Esophagus muscularis mucosa (tissue), 3 donors: ENCODE data around the gene SH2D7.

Experiments used
- POLR2A ChIP-seq: fragments of 450-650 bp; IDR thresholded peaks from one replicate; pipeline ENCODE4 v1.6.1; 2017; ENCODE audit warnings: antibody characterized with exemption, moderate library complexity, mild to moderate bottlenecking, low read depth
- POLR2AphosphoS5 ChIP-seq, 2 donors: sonication (generic); formaldehyde crosslinking; IDR thresholded peaks; one replicate each; pipeline ENCODE4 v1.6.1; 2017; ENCODE audit warnings: antibody characterized with exemption in 2 of 2
- TF ChIP-seq, protein P1 (sequence below), 3 experiments: fragments of 200-600 bp in 2 of 3; fragments of 450-650 bp in 1 of 3; sonication (generic) in 2 of 3; IDR thresholded peaks; one replicate each; pipeline ENCODE4 v1.5.1; 2017 to 2019; ENCODE audit warnings: antibody characterized with exemption in 3 of 3, mild to moderate bottlenecking in 2 of 3, moderate library complexity in 1 of 3

DNA sequence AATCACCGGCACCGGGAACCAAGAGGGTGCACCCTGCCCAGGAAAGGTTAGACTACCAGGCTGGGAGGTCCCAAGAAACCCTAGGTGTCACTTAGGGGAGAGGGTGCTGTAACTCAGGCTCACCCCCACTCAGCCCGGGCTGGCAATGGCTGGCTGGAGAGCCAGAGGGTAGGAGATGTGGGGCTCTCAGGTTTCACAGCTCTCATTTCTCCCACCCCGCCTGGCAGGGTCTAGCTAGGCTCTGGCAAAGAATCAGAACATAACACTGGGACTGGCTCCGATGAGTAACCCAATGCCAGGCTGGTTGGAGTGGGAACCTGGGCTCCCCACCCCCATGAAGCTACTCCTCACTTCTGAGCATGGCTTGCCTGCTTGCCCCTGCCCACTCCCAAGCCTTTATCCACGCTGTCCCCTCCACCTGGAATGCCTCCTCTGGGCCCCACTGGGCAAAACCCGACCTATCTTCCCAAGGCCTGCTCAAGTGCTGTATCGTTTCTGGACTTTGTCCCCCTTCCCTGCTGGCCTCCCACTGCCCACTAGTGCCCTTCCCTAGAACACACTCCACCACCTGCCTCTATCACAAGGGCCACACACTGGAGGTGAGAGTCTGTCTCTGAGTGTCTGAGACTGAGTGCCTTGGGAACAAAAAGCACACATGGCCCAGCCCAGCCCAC lies 36.9 kb downstream of the SH2D7 start:
- TF ChIP-seq, protein P1, sequence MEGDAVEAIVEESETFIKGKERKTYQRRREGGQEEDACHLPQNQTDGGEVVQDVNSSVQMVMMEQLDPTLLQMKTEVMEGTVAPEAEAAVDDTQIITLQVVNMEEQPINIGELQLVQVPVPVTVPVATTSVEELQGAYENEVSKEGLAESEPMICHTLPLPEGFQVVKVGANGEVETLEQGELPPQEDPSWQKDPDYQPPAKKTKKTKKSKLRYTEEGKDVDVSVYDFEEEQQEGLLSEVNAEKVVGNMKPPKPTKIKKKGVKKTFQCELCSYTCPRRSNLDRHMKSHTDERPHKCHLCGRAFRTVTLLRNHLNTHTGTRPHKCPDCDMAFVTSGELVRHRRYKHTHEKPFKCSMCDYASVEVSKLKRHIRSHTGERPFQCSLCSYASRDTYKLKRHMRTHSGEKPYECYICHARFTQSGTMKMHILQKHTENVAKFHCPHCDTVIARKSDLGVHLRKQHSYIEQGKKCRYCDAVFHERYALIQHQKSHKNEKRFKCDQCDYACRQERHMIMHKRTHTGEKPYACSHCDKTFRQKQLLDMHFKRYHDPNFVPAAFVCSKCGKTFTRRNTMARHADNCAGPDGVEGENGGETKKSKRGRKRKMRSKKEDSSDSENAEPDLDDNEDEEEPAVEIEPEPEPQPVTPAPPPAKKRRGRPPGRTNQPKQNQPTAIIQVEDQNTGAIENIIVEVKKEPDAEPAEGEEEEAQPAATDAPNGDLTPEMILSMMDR (IDR thresholded peaks at IDR 0.05) = no peak
- no peak for TF ChIP-seq POLR2A
- no peak for TF ChIP-seq POLR2AphosphoS5 (IDR thresholded peaks at IDR 0.05)
